OCI-LY7 (cell line): Measurements from ENCODE around the gene LMOD3.

ENCODE experiments used
- EZH2phosphoT487 ChIP-seq: fragments of 200-600 bp; sonication (generic); IDR thresholded peaks from 2 replicates; pipeline ENCODE4 v1.6.1; 2018; ENCODE audit warnings: low read depth, borderline replicate concordance, mild to moderate bottlenecking, mixed run types, antibody characterized with exemption, low read length, moderate library complexity, mixed read lengths
- TF ChIP-seq, protein P1 (sequence below): fragments of 200-600 bp; sonication (generic); conservative IDR thresholded peaks from 2 replicates; pipeline ENCODE4 v1.5.1; 2014; ENCODE audit warnings: mild to moderate bottlenecking, antibody characterized with exemption, low read length, moderate library complexity, mixed read lengths

DNA sequence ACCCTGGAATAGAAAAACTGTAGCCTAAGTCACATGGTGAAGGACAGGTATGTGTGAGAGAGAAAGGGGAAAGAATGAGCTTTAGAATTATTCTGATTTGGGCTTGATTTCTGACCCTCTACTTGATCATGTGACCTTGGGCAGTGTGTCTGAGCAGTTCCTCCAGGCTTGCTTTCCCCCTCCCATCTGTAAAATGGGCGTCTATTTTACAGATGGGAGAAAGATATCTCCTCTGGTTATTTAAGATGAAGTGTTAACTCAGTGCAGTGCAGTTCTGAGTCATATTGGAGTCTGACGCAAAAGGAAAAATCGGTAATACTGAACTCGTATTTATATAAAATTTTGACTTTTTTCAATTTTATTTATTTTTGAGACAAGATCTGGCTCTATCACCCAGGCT is 38.1 kb upstream of the LMOD3 start:
- TF ChIP-seq, protein P1, sequence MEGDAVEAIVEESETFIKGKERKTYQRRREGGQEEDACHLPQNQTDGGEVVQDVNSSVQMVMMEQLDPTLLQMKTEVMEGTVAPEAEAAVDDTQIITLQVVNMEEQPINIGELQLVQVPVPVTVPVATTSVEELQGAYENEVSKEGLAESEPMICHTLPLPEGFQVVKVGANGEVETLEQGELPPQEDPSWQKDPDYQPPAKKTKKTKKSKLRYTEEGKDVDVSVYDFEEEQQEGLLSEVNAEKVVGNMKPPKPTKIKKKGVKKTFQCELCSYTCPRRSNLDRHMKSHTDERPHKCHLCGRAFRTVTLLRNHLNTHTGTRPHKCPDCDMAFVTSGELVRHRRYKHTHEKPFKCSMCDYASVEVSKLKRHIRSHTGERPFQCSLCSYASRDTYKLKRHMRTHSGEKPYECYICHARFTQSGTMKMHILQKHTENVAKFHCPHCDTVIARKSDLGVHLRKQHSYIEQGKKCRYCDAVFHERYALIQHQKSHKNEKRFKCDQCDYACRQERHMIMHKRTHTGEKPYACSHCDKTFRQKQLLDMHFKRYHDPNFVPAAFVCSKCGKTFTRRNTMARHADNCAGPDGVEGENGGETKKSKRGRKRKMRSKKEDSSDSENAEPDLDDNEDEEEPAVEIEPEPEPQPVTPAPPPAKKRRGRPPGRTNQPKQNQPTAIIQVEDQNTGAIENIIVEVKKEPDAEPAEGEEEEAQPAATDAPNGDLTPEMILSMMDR: no peak
- no peak for TF ChIP-seq EZH2phosphoT487
